H1 (cell line): ENCODE data around the gene CUTA. TPM values are rescaled to one million over a fixed set of nuclear protein-coding genes. Genes with fewer than 3 reads are reported as not detected.

ENCODE experiments used
- CTCF ChIA-PET: fragments of 300-600 bp; sonication (Branson Sonifier 250); formaldehyde crosslinking; loops from one replicate; lab custom pipeline; 2021; ENCODE audit not compliant: partially characterized antibody; lab: Charles Lee
- POLR2A ChIA-PET: fragments of 300-600 bp; sonication (Branson Sonifier 250); formaldehyde crosslinking; loops from one replicate; lab custom pipeline; 2021; ENCODE audit warnings: inconsistent platforms; ENCODE audit not compliant: partially characterized antibody; lab: Charles Lee
- DNase-seq, 2 experiments: peaks; one replicate each; pipeline versions ENCODE4 v3.0.0 to v3.0.0-alpha.2; 2010 to 2022; ENCODE audit warnings: low spot score in 2 of 2, low read depth in 1 of 2, mixed read lengths in 1 of 2
- FAIRE-seq: peaks from 2 replicates; lab custom pipeline; 2011; peaks lifted over from hg19 to GRCh38; lab: Jason Lieb, UNC
- H2AFZ ChIP-seq: 2 replicates; pipeline ENCODE4 v1.8.1; 2012; ENCODE audit warnings: low read length, inconsistent platforms
- H2AK5ac ChIP-seq: 2 replicates; pipeline ENCODE4 v1.6.1; 2013; ENCODE audit warnings: low read depth, low read length
- H2BK120ac ChIP-seq: replicated peaks from 2 replicates; pipeline ENCODE3; 2013; ENCODE audit warnings: low read depth, low read length, inconsistent platforms
- H2BK12ac ChIP-seq: 2 replicates; pipeline ENCODE4 v1.6.1; 2013; ENCODE audit warnings: low read depth, low read length
- H2BK15ac ChIP-seq: 2 replicates; pipeline ENCODE4 v1.6.1; 2013; ENCODE audit warnings: low read length
- H2BK20ac ChIP-seq: 2 replicates; pipeline ENCODE4 v1.6.1; 2013; ENCODE audit warnings: low read length
- H2BK5ac ChIP-seq: 2 replicates; pipeline ENCODE4 v1.6.1; 2013; ENCODE audit warnings: low read depth, low read length
- H3K14ac ChIP-seq: 2 replicates; pipeline ENCODE4 v1.6.1; 2013; ENCODE audit warnings: inconsistent platforms; ENCODE audit not compliant: insufficient read length
- H3K18ac ChIP-seq: 2 replicates; pipeline ENCODE4 v1.6.1; 2013; ENCODE audit warnings: low read length; ENCODE audit errors: extremely low read depth
- H3K23ac ChIP-seq: 2 replicates; pipeline ENCODE4 v1.6.1; 2013; ENCODE audit warnings: inconsistent platforms; ENCODE audit not compliant: insufficient read length
- H3K23me2 ChIP-seq: 2 replicates; pipeline ENCODE4 v1.6.1; 2013; ENCODE audit warnings: low read depth, low read length
- H3K27ac ChIP-seq: 2 replicates; pipeline ENCODE4 v1.6.1; 2011; ENCODE audit warnings: low read depth, low read length, inconsistent platforms
- H3K27me3 ChIP-seq, 4 experiments: replicated peaks in 1 of 4; 1 replicate in 1 of 4; 2 replicates in 3 of 4; pipeline versions ENCODE4 v1.6.1 to v1.8.1; 2011 to 2013; ENCODE audit warnings: low read length in 3 of 4, mild to moderate bottlenecking in 3 of 4, inconsistent platforms in 2 of 4, mixed read lengths in 2 of 4, moderate library complexity in 1 of 4; ENCODE audit not compliant: control insufficient read depth in 3 of 4, insufficient read depth in 3 of 4; ENCODE audit errors: extremely low read depth in 1 of 4
- H3K36me3 ChIP-seq, 4 experiments: 2 replicates each; pipeline versions ENCODE4 v1.6.1 to v1.8.1; 2011 to 2013; ENCODE audit warnings: mild to moderate bottlenecking in 4 of 4, low read length in 3 of 4, moderate library complexity in 2 of 4, control low read depth in 1 of 4, inconsistent platforms in 1 of 4; ENCODE audit not compliant: insufficient read depth in 4 of 4, control insufficient read depth in 2 of 4
- H3K4ac ChIP-seq: replicated peaks from 2 replicates; pipeline ENCODE3; 2013; ENCODE audit warnings: low read length, low read depth, mixed read lengths, inconsistent platforms; ENCODE audit not compliant: insufficient read length
- H3K4me1 ChIP-seq, 4 experiments: replicated peaks in 1 of 4; 1 replicate in 1 of 4; 2 replicates in 3 of 4; pipeline versions ENCODE4 v1.6.1 to v1.8.1; 2011 to 2013; ENCODE audit warnings: low read length in 3 of 4, inconsistent platforms in 2 of 4, mixed read lengths in 1 of 4; ENCODE audit not compliant: insufficient read depth in 4 of 4, control insufficient read depth in 3 of 4
- H3K4me2 ChIP-seq, 2 experiments: 2 replicates each; pipeline versions ENCODE4 v1.6.1 to v1.8.1; 2011 to 2013; ENCODE audit warnings: low read depth in 2 of 2, low read length in 2 of 2, control low read depth in 1 of 2, inconsistent platforms in 1 of 2, mild to moderate bottlenecking in 1 of 2; ENCODE audit not compliant: insufficient read depth in 1 of 2
- H3K4me3 ChIP-seq, 4 experiments: fragments of 200-600, 300-600 bp in 1 of 4; sonication (generic), shearing (Covaris generic), sonication (Bioruptor Twin) in 1 of 4; 2 replicates each; pipeline versions ENCODE4 v1.5.1 to v1.8.1; 2011 to 2016; ENCODE audit warnings: low read length in 4 of 4, low read depth in 3 of 4, control low read depth in 2 of 4, inconsistent platforms in 2 of 4, mild to moderate bottlenecking in 2 of 4, mixed read lengths in 1 of 4, moderate library complexity in 1 of 4; ENCODE audit not compliant: insufficient read depth in 2 of 4; ENCODE audit errors: extremely low read depth in 1 of 4
- H3K56ac ChIP-seq: replicated peaks from 2 replicates; pipeline ENCODE3; 2013; ENCODE audit warnings: low read depth, mild to moderate bottlenecking, mixed read lengths, low read length, inconsistent platforms; ENCODE audit not compliant: insufficient read length
- H3K79me1 ChIP-seq: 2 replicates; pipeline ENCODE4 v1.6.1; 2013; ENCODE audit warnings: low read depth, low read length, control low read depth
- H3K79me2 ChIP-seq, 2 experiments: 2 replicates each; pipeline versions ENCODE4 v1.6.1 to v1.8.1; 2012 to 2013; ENCODE audit warnings: low read length in 2 of 2, mild to moderate bottlenecking in 2 of 2, inconsistent platforms in 1 of 2; ENCODE audit not compliant: insufficient read depth in 2 of 2, control insufficient read depth in 1 of 2
- H3K9ac ChIP-seq, 4 experiments: replicated peaks in 1 of 4; 1 replicate in 1 of 4; 2 replicates in 3 of 4; pipeline versions ENCODE4 v1.6.1 to v1.8.1; 2011 to 2013; ENCODE audit warnings: low read depth in 3 of 4, low read length in 3 of 4, control low read depth in 2 of 4, mild to moderate bottlenecking in 2 of 4, moderate library complexity in 2 of 4, inconsistent platforms in 1 of 4; ENCODE audit errors: extremely low read depth in 1 of 4
- H3K9me3 ChIP-seq, 2 experiments: 2 replicates each; pipeline versions ENCODE4 v1.6.1 to v1.8.1; 2012 to 2013; ENCODE audit warnings: mild to moderate bottlenecking in 2 of 2, moderate library complexity in 2 of 2, control low read depth in 1 of 2, inconsistent platforms in 1 of 2, low read depth in 1 of 2, low read length in 1 of 2, mixed read lengths in 1 of 2; ENCODE audit not compliant: insufficient read depth in 2 of 2
- H4K20me1 ChIP-seq, 2 experiments: replicated peaks in 1 of 2; 2 replicates each; pipeline versions ENCODE3 to v1.8.1; 2011 to 2013; ENCODE audit warnings: inconsistent platforms in 2 of 2, low read length in 2 of 2, mild to moderate bottlenecking in 1 of 2; ENCODE audit not compliant: insufficient read depth in 2 of 2, control insufficient read depth in 1 of 2
- H4K5ac ChIP-seq: 2 replicates; pipeline ENCODE4 v1.6.1; 2013; ENCODE audit warnings: low read length, low read depth, mixed read lengths, inconsistent platforms; ENCODE audit not compliant: insufficient read length
- H4K8ac ChIP-seq: 2 replicates; pipeline ENCODE4 v1.8.0; 2013; ENCODE audit warnings: mild to moderate bottlenecking, moderate library complexity, low read length, inconsistent platforms; ENCODE audit not compliant: insufficient read depth; ENCODE audit errors: extremely low read depth
- H4K91ac ChIP-seq: replicated peaks from 2 replicates; pipeline ENCODE3; 2013; ENCODE audit warnings: low read length, mixed read lengths, inconsistent platforms; ENCODE audit not compliant: insufficient read length
- ASH2L ChIP-seq: fragments of 200-600, 300-600 bp; sonication (generic); IDR thresholded peaks from one replicate; pipeline ENCODE4 v1.7.1; 2017; ENCODE audit warnings: low read length
- CTCF ChIP-seq, 3 experiments: IDR thresholded peaks; 1 replicate in 2 of 3; 2 replicates in 1 of 3; pipeline versions ENCODE4 v1.5.1 to v1.6.1; 2011; ENCODE audit warnings: low read length in 3 of 3, mild to moderate bottlenecking in 3 of 3, inconsistent platforms in 2 of 3, low read depth in 1 of 3, moderate library complexity in 1 of 3; ENCODE audit not compliant: insufficient read depth in 1 of 3; ENCODE audit errors: control extremely low read depth in 1 of 3
- WGBS, 2 experiments: shearing (Covaris generic) in 1 of 2; methylation state at CpG; one replicate each; pipeline versions ENCODE4 v1.1.6 to v1.1.7; 2013 to 2015; ENCODE audit warnings: low lambda C conversion rate in 2 of 2, mixed read lengths in 2 of 2, inconsistent platforms in 1 of 2, low coverage in 1 of 2, missing lambda C conversion rate in 1 of 2; ENCODE audit not compliant: insufficient replicate concordance in 2 of 2, insufficient coverage in 1 of 2, insufficient read length in 1 of 2; ENCODE audit errors: extremely low coverage in 1 of 2, missing lambda C conversion rate in 1 of 2; 5-methylcytosine and 5-hydroxymethylcytosine counted together
- polyA plus RNA-seq, 7 experiments: library from polyadenylated mRNA; depleted of rRNA in 3 of 7; stranded (reverse) in 5 of 7; unstranded in 2 of 7; fragments of >200 nt in 5 of 7; fragments of 200-250 nt in 2 of 7; gene quantifications; 1 replicate in 5 of 7; 2 replicates in 1 of 7; 4 replicates in 1 of 7; pipeline versions ENCODE4 v1.2.1 to v1.2.3, GENCODE V29; 2011 to 2013; ENCODE audit warnings: missing spikeins in 2 of 7, mixed read lengths in 2 of 7
- total RNA-seq: library from RNA; stranded (reverse); fragmentation: NEBNext Ultra II Directional; extraction: Animal tissue kit (Norgen Biotek cat#: 25700); gene quantifications from 2 replicates; pipeline ENCODE4 v1.2.1, GENCODE V29; 2021
- TF ChIP-seq, protein P1 (sequence below): IDR thresholded peaks from 2 replicates; pipeline ENCODE4 v1.6.1; 2011; ENCODE audit warnings: low read length, improper control_type of control experiment

Gene CUTA
- total and polyA plus RNA-seq, 2 of the 8 experiments (the other 6 are each of a cell fraction or from before 2014, with no cell fraction given), result 297 to 460 TPM

DNA sequence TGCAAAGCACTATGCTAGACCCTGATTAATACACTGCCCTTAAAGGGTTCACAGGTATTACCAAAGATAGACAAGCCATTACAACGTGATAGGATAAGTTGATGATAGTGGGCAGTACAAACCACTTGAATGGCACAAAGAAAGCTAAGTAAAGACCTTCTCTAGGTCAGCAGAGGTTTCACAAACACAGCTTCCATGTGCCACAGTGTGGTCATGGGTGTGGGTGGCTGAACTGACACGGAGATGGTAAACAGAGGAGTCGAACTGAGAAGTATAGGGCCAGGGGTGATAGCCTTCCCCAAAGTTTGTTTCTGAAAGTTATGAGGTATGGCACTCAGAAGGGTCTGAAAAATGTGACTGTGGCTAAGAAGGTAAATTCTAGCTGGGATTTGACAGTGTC, 40.8 kb upstream of the CUTA start:
- Histone ChIP-seq H2BK12ac (no peak overlapping the region), H3K14ac (no peak overlapping the region), H3K4me3 (no peak overlapping the region), H4K5ac (no peak overlapping the region), H3K9me3 (no peaks in the 10 kb centered on the region), H3K4ac (no peak overlapping the region), H4K20me1 (no peaks in the 10 kb centered on the region), H2BK20ac (no peak overlapping the region), H3K56ac (no peak overlapping the region), H3K9ac (no peak overlapping the region), H3K79me1 (peaks cover 5% of the 10 kb centered on the region; the same call in 1 of the 2 replicates), H3K23ac (no peak overlapping the region)
- TF ChIP-seq CTCF (IDR thresholded peaks at IDR 0.05; ENCODE audit: control extremely low read depth in 1 of 3, insufficient read depth in 1 of 3, low read depth in 1 of 3, low read length in 3 of 3), result no peak
- TF ChIP-seq, protein P1, sequence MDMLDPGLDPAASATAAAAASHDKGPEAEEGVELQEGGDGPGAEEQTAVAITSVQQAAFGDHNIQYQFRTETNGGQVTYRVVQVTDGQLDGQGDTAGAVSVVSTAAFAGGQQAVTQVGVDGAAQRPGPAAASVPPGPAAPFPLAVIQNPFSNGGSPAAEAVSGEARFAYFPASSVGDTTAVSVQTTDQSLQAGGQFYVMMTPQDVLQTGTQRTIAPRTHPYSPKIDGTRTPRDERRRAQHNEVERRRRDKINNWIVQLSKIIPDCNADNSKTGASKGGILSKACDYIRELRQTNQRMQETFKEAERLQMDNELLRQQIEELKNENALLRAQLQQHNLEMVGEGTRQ, result no peak
- TF ChIP-seq ASH2L, result no peak
- TF ChIP-seq, all 59 proteins: peak for 0
- H3K23me2 ChIP-seq, result peaks cover 9% of the 10 kb centered on the region
- no peak overlapping the region for H4K8ac ChIP-seq
- H2BK15ac ChIP-seq, result no peak overlapping the region
- 84% methylated on average over 3 of the region's 3 CpGs; no CpG with 5 or more reads in 1 of the 2 experiments for WGBS, 2 experiments
- no peak overlapping the region for H3K18ac ChIP-seq
- no peaks in the 10 kb centered on the region for H3K27me3 ChIP-seq
- no peak overlapping the region for H2AK5ac ChIP-seq
- no peak for FAIRE-seq
- H3K36me3 ChIP-seq, result peaks cover 10 to 12% (median 11%) of the 10 kb centered on the region in 4 experiments; a peak in 5 of 8 replicates
- no peak overlapping the region for H3K27ac ChIP-seq
- no peak overlapping the region for H2BK120ac ChIP-seq
- no peak overlapping the region for H2BK5ac ChIP-seq
- H3K79me2 ChIP-seq, result peaks cover 0 to 13% of the 10 kb centered on the region in 2 experiments; a peak in 2 of 4 replicates
- no peak overlapping the region for H3K4me2 ChIP-seq
- H3K4me1 ChIP-seq, result peaks cover 0 to 5% (median 4%) of the 10 kb centered on the region in 4 experiments; a peak in 5 of 7 replicates
- H4K91ac ChIP-seq, result no peak overlapping the region
- DNase-seq, result no peak
- H2AFZ ChIP-seq, result no peak overlapping the region
- CTCF ChIA-PET, result interaction anchor here (0.7 to 1.3 kb wide), 2 partner anchors 10 to 28 kb away, joined by 3 read pairs; no protein-coding TSS in a partner anchor
- POLR2A ChIA-PET, result interaction anchor here (1.1 to 17.2 kb wide), 7 partner anchors 9 to 244 kb away, joined by 3 to 381 read pairs (median 6); partner anchors contain the start of gene B3GALT4
